Dedifferentiated amniotic fluid mesenchymal stem cell (primary cell): ENCODE results near the gene MDK.

Experiments used
- DNase-seq: peaks from one replicate; pipeline ENCODE4 v3.0.0-alpha.2; 2016; ENCODE audit errors: extremely low spot score

The MDK gene

DNA sequence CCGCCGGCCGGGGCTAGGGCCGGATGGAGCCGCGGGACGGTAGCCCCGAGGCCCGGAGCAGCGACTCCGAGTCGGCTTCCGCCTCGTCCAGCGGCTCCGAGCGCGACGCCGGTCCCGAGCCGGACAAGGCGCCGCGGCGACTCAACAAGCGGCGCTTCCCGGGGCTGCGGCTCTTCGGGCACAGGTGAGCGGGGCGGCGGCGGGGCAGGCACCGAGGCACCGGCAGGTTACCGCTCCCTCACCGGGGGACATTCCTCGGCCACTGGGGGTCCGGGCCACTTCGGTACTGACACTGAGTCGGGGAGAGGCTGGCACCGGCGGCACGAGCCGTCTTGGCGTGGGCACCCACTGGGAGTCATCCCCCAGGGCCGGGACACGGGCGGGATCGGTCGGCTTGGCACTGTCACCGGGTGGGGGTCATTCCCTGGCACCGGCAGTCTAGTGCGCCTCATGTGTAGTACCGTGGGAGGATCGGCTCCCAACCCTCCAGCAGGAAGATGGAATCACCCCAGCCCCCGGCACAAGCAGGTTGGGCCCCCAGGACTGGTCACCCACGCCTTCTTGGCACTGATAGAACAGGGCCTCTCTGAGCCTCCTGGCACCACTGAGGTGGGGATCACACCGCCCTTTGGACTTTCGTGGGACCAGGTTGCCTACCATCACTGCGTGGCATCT, 33.7 kb upstream of the MDK start:
- DNase-seq = no peak

DNA sequence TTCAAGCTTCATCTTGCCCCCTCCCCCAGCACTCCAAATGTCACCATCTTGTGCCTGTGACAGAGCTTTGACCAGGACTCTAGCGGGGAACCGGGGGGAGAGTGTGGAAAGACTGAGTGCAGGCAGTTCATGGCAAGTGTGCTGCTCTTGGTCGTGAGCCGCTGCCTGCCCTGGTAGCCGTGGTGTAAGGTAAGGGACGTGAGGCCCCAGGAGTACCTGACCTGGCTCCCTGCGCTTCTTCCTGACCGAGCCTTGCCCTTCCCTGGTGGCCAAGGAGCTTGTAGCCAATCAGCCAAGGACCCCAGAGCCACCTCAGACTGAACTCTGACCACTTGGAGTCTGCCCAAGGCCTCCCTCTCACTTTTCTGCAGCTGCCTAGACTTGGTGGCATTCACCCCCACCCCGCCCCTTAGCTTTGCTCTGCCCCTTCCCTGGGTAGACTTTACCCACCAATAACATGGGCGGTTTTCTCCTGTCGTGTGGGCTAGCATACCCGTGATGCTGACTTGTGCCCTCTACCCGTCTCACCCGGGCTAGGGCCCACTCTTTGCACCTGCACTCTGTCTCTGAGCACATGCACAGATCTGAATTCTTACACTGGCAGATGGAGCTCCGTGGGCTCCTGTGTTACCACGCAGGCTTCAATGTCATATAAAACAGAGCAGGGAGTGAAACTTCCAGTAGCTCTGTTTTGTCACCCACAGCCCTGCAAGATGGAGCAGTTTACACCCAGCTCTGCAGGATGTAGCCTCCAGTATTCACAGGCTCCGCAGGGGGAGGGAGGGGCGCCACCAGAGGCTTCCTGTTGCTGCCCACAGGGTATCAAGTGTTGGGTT, 32.7 kb upstream of the MDK start:
- no peak for DNase-seq

DNA sequence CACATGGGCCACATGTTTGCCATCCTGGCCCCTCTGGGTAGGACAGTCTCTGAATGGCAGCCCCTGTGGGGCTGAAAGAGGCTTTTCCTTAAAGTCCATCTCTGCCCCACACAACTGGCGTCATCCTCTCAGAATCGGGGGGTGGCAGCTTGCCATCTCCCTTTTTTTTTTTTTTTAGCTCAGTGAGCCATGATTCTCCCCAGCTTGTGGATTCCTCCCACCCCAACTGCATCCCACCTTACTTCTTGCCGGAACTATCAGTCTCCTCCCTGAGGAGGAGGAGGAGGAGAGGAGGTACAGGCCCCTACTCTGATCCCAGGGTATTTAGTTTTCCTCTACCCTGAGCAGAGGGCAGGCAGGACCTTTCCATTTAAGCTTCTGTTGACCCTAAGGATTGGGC, 30.8 kb upstream of the MDK start:
- DNase-seq = no peak

DNA sequence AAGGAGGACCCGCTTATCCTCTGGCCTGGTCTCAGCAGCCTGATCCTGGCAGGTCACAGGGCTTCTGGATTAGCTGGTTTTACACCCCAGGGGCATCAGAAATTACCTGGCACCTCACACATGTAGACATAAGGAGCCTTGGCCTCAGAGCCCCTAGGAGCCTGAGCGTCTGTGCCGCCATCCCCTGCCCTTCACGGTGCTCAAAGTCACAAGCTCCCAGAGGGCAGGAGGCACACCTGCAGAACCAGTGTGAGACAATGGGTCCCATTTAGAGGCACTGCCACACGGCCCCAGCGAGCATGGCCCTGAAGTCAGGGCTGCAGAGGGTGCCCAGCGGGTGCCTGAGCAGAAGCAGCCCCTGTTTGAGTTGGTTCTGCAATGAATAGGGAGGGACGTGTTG, 30.3 kb upstream of the MDK start:
- no peak for DNase-seq

DNA sequence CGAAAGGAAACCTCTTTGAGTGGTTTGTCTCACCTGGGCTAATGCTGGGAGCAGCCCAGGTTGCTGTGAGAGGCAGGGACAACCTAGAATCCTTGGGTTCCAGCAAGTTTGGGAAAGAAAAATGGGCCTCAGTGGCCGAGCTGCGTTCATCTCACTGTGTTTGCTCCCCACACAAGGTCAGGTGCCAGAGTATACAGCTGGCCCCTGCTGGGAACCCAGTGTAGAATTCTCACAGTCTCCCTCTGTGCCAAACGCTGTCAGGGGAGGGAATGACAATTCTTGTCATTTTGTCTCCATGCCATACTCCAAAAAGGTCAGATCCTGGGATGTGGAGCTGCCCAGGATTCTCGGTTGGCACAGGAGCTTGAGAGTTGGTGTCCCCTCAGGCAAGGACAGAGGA, 29.9 kb upstream of the MDK start:
- no peak for DNase-seq

DNA sequence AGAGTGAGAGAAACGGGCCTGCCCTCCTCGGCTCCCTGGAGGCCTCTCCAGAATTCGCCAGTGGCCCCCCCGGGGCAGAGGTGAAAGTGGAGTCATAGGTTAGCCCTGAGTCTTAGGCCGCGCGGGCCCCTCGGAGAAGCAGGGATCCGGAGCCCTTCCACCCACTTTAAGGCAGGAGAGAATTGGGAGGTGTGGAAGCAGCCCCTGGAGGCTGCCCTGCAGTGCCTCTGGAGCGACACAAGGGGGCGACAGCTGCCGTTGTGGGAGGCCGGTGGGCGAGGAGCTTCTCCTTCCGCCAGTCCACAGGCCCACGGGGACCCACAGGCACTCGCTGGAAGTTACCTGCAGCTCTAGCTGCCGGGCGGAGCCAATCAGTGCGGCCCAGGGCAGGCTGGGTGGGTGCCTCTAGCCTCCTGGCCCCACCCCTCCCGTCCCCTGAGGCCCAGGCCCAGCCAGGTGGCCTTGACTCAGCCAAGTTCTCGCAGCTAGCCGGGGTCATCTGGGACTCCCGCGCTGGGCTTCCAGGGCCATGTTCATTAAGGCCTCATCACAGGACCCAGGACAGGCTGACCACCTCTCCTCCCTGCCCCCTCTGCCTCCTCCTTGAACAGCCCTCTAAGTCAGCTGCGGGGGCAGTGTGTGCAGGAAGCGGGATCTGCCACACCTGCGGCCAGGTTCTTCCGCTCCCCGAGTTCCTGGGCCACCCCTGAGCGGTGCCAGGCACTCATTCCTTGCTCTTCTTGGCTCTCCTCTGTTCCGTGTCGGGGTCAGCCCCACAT, 29.2 kb upstream of the MDK start:
- no peak for DNase-seq

DNA sequence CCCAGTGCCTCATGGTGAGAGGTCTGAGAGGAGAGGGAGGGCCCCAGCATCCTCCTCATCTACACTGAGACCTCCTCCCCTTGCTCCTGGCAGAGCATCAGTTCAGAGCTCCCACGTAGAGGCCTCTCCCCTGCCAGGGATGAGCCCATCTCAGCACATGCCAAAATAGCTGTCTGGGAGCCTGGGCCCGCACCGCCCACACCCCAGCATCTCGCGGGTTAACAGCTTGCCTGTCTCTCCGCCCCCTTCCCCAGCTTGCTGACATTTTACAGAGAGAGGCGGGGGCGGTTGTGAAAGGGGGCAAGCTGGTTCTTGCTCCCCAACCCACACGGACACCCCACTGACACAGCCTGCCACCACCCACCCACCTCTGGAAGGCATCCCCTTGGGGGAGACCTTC, 27.8 kb upstream of the MDK start:
- DNase-seq = no peak

DNA sequence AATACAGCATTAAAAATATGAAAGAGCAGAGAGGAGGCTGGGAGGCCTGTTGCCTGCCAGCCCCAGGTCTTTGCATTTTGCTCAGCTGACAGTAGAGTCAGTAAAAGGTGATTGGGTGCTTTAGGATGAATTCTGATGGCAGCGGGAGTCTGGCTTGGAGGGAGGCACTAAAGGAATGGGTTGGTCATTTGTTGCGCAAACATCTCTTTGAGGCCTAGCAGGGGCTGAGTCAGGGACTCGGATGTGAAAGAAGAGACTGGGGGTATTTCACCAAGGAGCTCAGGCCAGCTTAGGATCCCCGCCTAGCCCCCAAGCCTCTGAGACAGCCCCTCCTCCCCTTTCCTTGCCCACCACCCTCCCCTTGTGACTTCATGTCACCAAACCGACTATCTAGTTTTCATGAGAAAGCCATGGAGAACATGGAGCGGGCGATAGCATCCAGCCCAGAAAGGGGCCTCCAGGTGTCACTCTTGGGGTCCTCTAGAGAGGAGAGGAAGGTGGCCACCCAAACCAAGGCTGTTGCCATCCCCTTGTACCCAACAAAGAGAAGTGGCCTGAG, 24.5 kb upstream of the MDK start:
- DNase-seq = no peak

DNA sequence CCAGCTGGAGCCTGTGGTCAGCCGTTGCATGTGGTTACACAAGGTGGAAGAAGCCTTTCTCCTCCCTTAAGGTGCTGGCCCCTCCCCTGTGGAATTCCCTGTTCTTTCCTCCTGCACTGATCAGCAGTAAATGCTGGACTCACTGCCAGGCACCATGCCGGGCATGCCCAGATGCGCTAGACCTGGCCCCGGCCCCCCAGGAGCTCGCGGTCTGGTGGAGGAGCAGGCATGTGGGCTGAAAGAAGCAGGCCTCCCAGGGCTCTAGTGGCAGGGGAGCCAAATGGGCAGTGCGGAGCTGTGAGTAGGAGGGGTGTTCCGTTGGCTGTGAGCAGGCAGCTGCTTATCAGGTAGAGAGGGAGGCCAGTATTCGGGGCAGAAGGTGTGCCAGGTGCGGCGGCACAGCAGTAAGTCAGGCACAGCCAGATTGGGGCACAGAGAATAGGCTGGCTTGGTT, 24.0 kb upstream of the MDK start:
- DNase-seq = no peak

DNA sequence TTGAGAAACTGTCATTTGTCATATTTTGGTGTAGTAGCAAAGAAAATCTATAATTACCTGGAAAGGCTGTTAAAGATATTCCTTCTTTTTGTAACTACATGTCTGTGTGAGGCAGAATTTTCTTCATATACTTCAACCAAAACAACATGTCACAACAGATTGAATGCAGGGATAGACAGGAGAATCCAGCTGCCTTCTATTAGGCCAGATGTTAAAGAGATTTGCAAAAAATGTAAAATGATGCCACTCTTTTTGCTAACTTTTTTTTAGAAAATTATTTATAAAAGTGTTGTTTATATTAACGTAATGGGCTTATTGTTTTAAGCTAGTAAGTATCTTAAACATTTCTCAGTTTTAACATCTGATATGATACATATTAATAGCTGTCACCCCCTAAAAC, 21.5 kb upstream of the MDK start:
- no peak for DNase-seq

DNA sequence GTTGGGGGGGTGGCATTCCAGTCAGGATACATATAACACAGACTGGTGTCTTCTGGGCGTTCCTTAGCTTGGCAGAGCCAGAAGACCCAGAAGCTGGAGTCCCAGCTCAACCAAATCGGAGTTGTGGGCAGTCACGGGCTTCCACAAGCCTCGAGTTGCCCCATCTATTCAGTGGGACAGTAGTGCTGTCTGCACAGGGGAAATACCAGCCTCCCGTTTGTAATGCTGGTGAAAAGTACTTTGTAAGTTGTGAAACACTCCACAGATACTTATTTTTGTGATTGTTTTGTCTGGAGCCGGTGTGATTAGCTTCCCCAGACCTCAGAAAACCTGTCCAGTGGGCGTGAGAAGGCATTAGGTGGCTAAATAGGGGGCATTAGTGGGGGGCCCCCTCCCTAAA, 20.6 kb upstream of the MDK start:
- no peak for DNase-seq

DNA sequence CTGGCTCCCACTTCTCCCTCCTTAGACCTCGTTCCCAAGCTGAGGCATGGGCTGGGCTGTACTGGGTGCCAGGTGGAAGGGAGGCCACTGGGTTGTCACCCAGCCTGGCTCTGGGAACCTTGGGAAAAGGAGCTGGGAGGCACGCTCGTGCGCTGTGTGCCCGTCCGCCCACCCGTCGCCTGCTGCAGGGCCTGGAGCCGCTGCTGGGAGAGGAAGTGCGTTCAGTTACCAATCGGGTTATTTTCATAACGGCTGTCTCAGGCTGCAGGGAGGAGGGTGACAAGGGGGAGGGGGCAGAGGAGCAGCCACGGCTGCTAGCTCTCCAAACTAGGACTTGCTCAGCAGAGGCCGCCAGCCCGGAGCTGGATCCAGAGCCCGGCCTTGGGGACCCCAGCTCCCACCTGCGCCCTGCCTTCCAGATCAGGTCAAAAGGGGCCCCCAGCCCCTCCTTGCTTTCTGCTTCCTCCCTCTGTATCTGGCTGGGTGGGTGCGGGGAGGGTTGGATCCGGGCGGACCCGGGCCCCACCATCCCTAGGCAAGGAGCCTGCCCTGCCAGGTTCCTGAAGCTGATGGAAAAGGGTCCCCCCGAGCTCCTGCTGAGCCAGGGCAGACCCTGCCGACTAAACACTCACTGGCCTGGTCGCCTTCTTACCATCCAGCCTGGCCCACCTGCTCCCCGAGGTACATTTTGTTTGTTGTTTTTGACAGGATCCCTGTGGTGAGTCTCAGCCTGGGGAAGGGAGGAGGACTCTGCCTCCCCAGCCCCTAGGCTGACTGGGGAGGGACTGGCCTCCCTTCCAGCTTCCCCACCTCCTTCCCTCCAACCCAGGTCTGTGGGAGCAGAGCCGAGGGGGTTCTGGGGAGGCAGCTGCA, 19.9 kb upstream of the MDK start:
- no peak for DNase-seq

DNA sequence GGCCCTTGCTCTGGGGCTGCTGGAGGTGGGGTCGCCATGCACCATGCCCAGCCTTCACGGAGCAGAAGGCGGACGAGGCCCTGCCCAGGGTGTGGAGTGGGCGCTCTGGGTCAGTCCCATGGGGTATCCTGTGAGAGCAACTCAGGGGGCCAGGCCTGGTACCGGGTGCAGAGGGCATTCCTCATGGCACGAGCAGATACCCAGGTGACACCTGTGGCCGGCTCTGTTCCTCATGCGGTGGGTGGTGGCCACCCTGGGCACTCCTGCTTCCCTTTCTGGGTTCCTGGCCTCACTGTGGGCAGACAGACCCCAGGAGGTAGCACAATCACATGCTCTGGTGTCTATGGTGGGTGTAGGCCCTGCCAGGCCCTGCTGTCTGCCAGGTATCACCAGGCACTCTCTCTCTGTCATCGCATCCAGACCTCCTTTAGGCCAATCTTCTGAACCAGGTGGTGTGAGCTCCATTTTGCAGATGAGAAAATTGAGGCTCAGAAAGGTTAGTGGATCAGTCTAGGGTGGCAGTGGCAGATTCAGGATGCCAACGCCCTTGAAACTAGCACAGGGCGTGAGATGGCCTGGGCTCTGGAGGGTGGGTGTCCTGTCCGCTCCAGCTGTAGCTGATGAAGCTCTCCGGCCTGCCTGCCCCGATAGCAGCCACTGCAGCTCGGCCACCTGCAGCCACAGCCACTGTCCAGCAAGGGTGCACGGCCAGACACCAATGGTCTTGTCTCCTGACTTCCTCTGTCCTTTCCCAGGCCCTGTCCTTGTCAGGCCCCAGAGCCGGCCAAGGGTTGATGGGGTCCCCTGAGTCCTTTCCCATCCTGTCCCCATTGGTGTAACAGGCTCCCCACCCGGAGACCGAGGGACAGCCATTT, 19.1 kb upstream of the MDK start:
- no peak for DNase-seq

DNA sequence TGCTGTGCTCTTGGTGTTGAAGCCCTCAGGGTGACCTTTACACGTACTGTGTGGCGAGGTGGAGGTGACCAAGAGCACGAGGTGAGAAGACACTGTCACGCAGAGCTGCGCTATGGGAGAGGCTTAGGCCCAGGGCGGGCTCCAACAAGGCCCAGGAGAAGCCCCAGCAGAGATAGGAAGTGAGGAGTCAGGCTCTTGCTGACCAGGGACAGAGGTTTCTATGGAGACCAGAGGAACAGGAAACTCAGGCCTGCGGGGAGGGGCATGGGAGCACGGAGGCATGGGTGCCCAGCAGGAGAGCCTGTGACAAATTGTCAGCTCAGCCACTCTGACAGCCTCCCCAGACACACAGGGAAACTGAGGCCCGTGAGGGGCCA, 18.4 kb upstream of the MDK start:
- no peak for DNase-seq

DNA sequence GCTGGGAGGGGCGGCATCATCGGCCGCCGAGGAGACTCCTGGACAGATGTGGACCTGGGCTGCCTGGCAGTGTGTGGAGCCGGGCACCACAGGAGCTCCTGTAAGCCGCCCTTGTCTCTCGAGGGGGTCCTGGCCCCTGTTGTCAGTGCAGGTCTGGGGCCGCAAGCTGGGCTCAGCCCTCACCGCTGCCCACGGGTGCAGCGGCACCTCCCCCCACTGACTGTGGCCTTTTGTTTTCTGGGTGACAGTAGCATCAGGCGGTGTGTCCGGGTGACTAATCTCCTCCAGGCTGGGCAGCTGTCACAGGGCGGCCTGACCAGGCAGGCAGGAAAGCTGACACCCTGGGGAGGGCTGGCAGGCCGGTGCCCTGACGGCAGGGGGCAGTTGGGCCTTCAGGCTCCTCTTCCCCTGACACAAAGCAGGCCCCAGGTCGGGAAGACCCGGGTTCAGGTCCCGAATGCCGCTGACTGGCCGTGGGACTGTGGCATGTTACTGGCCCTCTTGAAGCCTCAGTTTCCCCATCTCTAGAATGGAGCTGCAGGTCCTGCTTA, 17.9 kb upstream of the MDK start:
- DNase-seq = no peak

DNA sequence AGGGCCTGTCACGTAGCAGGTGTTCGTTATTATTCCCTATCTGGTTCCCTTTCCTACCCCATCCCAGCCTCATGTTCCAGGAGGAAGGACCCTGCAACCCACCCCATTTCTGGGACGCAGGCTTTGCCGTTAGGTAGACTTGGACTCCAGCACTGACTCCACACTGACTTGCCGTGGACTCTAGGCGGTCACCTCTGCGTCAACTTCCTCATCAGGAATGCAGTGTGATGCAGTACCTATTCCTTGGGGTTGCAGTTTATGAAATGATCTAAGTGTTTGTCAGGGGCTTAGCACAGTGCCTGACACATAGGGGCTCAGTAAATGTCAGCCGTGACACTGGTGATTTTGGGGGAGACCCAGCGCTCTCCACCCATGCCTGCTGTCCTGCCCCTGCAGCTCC, 17.4 kb upstream of the MDK start:
- no peak for DNase-seq

DNA sequence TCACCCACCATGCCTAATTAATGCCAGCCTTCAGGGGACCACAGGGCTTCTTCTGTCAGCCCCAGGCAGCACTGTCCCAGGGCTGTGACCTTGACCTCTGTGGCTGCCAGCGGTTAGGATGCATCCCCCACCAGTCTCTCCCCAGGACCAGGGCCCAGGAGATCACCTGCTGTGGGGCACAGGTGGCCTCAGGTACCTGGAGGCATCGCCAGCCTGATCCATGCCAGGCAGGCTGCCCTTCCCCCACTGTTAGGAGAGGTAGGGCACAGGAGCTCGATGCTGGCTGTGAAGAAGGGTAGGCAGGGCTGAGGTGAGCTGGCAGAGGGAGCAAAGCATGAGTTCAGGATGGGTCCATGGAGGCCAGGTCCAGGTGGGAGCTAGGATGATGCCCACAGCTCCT, 16.7 kb upstream of the MDK start:
- no peak for DNase-seq

DNA sequence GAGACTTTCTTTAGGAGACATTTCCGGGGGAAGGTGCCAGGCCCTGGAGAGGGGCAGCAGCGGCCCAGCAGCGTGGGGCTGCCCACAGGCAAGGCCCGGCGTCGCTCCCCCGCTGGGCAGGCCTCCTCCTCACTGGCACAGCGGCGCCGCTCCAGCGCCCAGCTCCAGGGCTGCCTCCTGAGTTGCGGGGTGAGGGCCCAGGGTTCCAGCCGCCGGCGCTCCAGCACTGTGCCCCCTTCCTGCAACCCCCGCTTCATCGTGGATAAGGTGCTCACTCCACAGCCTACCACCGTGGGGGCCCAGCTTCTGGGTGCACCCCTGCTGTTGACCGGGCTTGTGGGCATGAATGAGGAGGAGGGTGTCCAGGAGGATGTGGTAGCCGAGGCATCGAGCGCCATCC, 15.2 kb upstream of the MDK start:
- no peak for DNase-seq

DNA sequence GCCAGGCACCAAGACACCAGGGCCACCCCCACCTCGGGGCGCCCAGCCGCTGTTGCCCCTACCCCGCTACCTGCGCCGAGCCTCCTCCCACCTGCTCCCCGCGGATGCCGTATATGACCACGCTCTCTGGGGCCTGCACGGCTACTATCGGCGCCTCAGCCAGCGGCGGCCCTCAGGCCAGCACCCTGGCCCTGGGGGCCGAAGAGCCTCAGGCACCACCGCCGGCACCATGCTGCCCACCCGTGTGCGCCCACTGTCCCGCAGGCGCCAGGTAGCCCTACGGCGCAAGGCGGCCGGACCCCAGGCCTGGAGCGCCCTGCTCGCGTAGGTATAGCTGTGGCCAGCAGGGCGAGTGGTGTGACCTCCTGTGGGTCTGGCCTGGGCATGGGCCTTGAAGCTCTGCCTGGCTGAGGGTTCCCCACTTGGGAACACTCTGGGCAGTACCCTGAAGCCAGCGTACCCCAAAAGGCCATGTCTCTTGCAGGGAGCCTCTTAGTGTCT, 14.8 kb upstream of the MDK start:
- DNase-seq = no peak
